ENCODE measurements around the gene ERCC5. TPM values are rescaled to one million over a fixed set of nuclear protein-coding genes. Genes with fewer than 3 reads are reported as not detected.

ERCC5 gene
- total RNA-seq, 1 experiment from 2014 or later = 130 TPM

- no peak overlapping the region for H3K27ac ChIP-seq
- H3K9me3 ChIP-seq (replicated peaks) = no peaks in the 10 kb centered on the region
- H3K4me3 ChIP-seq = no peak overlapping the region
- no peaks in the 10 kb centered on the region for H3K4me1 ChIP-seq (replicated peaks)
- DNase-seq (ENCODE audit: low read depth in 1 of 2, low spot score in 2 of 2) = no peak
- H3K27me3 ChIP-seq (replicated peaks) = no peaks in the 10 kb centered on the region; the same call in none of the 2 replicates
- H3K36me3 ChIP-seq = no peaks in the 10 kb centered on the region
These were observed 61.4 kb downstream of the ERCC5 start for GRCh38 chr13:102907016-102907756.

- Histone ChIP-seq H3K27ac (no peak overlapping the region), H3K36me3 (no peaks in the 10 kb centered on the region), H3K4me3 (no peak overlapping the region), H3K9me3 (replicated peaks) (no peaks in the 10 kb centered on the region), H3K27me3 (replicated peaks) (peaks cover under 1% of the 10 kb centered on the region), H3K4me1 (replicated peaks) (no peaks in the 10 kb centered on the region)
- DNase-seq (ENCODE audit: low read depth in 1 of 2, low spot score in 2 of 2) = no peak
These were observed 62.2 kb downstream of the ERCC5 start for GRCh38 chr13:102907886-102908515.

- Histone ChIP-seq H3K9me3 (replicated peaks) (no peaks in the 10 kb centered on the region), H3K36me3 (no peaks in the 10 kb centered on the region), H3K27ac (no peak overlapping the region), H3K4me3 (no peak overlapping the region), H3K4me1 (replicated peaks) (no peaks in the 10 kb centered on the region), H3K27me3 (replicated peaks) (peaks cover 16% of the 10 kb centered on the region)
- no peak for DNase-seq (ENCODE audit: low read depth in 1 of 2, low spot score in 2 of 2)
These were observed 64.1 kb downstream of the ERCC5 start for GRCh38 chr13:102909971-102910370.

GRCh38 chr13:102911336-102911735 is 65.5 kb downstream of the ERCC5 start:
- Histone ChIP-seq H3K4me3 (no peak overlapping the region), H3K27me3 (replicated peaks) (peaks cover 23% of the 10 kb centered on the region), H3K27ac (no peak overlapping the region), H3K4me1 (replicated peaks) (no peaks in the 10 kb centered on the region), H3K36me3 (no peaks in the 10 kb centered on the region), H3K9me3 (replicated peaks) (no peaks in the 10 kb centered on the region)
- DNase-seq (ENCODE audit: low read depth in 1 of 2, low spot score in 2 of 2) = no peak

GRCh38 chr13:102912599-102912998 is 66.8 kb downstream of the ERCC5 start:
- Histone ChIP-seq H3K4me1 (replicated peaks) (no peaks in the 10 kb centered on the region), H3K27ac (no peak overlapping the region), H3K36me3 (no peaks in the 10 kb centered on the region), H3K4me3 (no peak overlapping the region), H3K9me3 (replicated peaks) (no peaks in the 10 kb centered on the region), H3K27me3 (replicated peaks) (peaks cover 26% of the 10 kb centered on the region)
- DNase-seq (ENCODE audit: low read depth in 1 of 2, low spot score in 2 of 2) = no peak

GRCh38 chr13:102913914-102914313 is 68.1 kb downstream of the ERCC5 start:
- H3K27ac ChIP-seq = no peak overlapping the region
- H3K27me3 ChIP-seq (replicated peaks) = peaks cover 29% of the 10 kb centered on the region
- H3K9me3 ChIP-seq (replicated peaks) = no peaks in the 10 kb centered on the region
- H3K36me3 ChIP-seq = no peaks in the 10 kb centered on the region
- DNase-seq (ENCODE audit: low read depth in 1 of 2, low spot score in 2 of 2) = no peak
- no peak overlapping the region for H3K4me3 ChIP-seq
- H3K4me1 ChIP-seq (replicated peaks) = no peaks in the 10 kb centered on the region

GRCh38 chr13:102914339-102914930 is 68.6 kb downstream of the ERCC5 start:
- Histone ChIP-seq H3K4me3 (no peak overlapping the region), H3K27me3 (replicated peaks) (peaks cover 34% of the 10 kb centered on the region), H3K9me3 (replicated peaks) (no peaks in the 10 kb centered on the region), H3K36me3 (no peaks in the 10 kb centered on the region), H3K27ac (no peak overlapping the region), H3K4me1 (replicated peaks) (no peaks in the 10 kb centered on the region)
- no peak for DNase-seq (ENCODE audit: low read depth in 1 of 2, low spot score in 2 of 2)

- Histone ChIP-seq H3K4me1 (replicated peaks) (no peaks in the 10 kb centered on the region), H3K9me3 (replicated peaks) (no peaks in the 10 kb centered on the region), H3K27me3 (replicated peaks) (peaks cover 34% of the 10 kb centered on the region), H3K36me3 (no peaks in the 10 kb centered on the region), H3K27ac (no peak overlapping the region), H3K4me3 (no peak overlapping the region)
- no peak for DNase-seq (ENCODE audit: low read depth in 1 of 2, low spot score in 2 of 2)
These were observed 69.6 kb downstream of the ERCC5 start for GRCh38 chr13:102915393-102915930.

- Histone ChIP-seq H3K9me3 (replicated peaks) (no peaks in the 10 kb centered on the region), H3K27me3 (replicated peaks) (peaks cover 40% of the 10 kb centered on the region), H3K4me3 (no peak overlapping the region), H3K4me1 (replicated peaks) (no peaks in the 10 kb centered on the region), H3K36me3 (no peaks in the 10 kb centered on the region), H3K27ac (no peak overlapping the region)
- no peak for DNase-seq (ENCODE audit: low read depth in 1 of 2, low spot score in 2 of 2)
These were observed 71.2 kb downstream of the ERCC5 start for GRCh38 chr13:102917019-102917418.

- no peak overlapping the region for H3K4me3 ChIP-seq
- DNase-seq (ENCODE audit: low read depth in 1 of 2, low spot score in 2 of 2) = no peak
- H3K4me1 ChIP-seq (replicated peaks) = no peaks in the 10 kb centered on the region
- H3K27me3 ChIP-seq (replicated peaks) = peaks cover 20% of the 10 kb centered on the region; the same call in 1 of the 2 replicates
- H3K27ac ChIP-seq = no peak overlapping the region
- no peaks in the 10 kb centered on the region for H3K9me3 ChIP-seq (replicated peaks)
- no peaks in the 10 kb centered on the region for H3K36me3 ChIP-seq
These were observed 76.4 kb downstream of the ERCC5 start for GRCh38 chr13:102922184-102922583.

Other genes with a start within 250 kb of the ERCC5 start
- gene TPP2, start 249.0 kb upstream of the ERCC5 start, total RNA-seq (2014; rRNA removed; shearing (Covaris generic)) = 52.9 and 84.5 TPM in 2 replicates
- gene METTL21C, start 151.0 kb upstream of the ERCC5 start, total RNA-seq (2014; rRNA removed; shearing (Covaris generic)) = not detected in 2 replicates
- gene TEX30, start 72.2 kb upstream of the ERCC5 start, total RNA-seq (2014; rRNA removed; shearing (Covaris generic)) = 149 and 166 TPM in 2 replicates
- 66.2 and 115 TPM in 2 replicates for gene POGLUT2, start 47.1 kb upstream of the ERCC5 start, total RNA-seq (2014; rRNA removed; shearing (Covaris generic))
- gene BIVM, start 46.9 kb upstream of the ERCC5 start, total RNA-seq (2014; rRNA removed; shearing (Covaris generic)) = 22.3 and 64.9 TPM in 2 replicates
- not detected in 2 replicates for gene SLC10A2, start 220.4 kb downstream of the ERCC5 start, total RNA-seq (2014; rRNA removed; shearing (Covaris generic))

Measured in SJSA1 (cell line).